ENCODE data around the gene PRR15L.

Gene PRR15L

DNA sequence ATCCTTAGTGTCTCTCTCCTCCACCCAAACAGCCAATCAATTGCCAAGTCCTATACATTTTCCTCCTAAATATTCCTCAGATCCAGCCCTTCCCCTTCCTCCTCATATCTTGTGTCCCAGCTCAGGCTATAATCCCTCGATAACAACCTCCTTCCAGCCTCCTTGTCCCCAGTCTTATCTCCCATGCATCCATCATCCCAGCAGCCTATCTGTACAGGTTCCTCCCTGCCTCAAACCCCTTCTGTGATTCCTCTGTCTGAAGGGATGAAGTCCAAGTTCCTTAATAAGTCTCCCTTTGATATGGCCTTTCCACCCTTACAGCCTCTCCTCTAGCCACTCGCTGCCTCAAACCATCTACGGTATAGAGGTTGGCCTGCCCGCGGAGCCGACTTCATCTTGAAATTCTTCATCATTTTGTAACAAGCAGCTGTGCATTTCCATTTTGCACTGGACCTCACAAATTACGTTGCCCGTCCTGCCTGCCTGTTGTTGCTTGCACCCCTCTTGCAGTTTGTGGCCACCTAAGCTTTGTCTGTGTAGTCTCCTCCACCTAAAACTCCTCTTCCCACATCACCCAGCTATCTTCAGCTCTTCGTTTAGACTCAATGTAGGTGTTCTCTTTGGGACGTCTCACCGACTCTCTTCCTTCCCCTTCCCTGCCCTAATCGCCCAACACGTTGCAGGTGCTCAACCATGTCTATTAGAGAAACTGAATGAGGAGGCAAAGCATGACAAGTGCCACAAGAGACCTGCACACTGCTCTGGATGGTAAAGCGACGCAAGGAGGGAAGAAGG lies 12.4 kb upstream of the PRR15L start:
- FAIRE-seq (no peak), DNase-seq (ENCODE audit: insufficient read length, low spot score) (no peak)
- TF ChIP-seq, protein P1, sequence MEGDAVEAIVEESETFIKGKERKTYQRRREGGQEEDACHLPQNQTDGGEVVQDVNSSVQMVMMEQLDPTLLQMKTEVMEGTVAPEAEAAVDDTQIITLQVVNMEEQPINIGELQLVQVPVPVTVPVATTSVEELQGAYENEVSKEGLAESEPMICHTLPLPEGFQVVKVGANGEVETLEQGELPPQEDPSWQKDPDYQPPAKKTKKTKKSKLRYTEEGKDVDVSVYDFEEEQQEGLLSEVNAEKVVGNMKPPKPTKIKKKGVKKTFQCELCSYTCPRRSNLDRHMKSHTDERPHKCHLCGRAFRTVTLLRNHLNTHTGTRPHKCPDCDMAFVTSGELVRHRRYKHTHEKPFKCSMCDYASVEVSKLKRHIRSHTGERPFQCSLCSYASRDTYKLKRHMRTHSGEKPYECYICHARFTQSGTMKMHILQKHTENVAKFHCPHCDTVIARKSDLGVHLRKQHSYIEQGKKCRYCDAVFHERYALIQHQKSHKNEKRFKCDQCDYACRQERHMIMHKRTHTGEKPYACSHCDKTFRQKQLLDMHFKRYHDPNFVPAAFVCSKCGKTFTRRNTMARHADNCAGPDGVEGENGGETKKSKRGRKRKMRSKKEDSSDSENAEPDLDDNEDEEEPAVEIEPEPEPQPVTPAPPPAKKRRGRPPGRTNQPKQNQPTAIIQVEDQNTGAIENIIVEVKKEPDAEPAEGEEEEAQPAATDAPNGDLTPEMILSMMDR (IDR thresholded peaks at IDR 0.05; ENCODE audit: insufficient read depth, missing control alignments), result no peak

DNA sequence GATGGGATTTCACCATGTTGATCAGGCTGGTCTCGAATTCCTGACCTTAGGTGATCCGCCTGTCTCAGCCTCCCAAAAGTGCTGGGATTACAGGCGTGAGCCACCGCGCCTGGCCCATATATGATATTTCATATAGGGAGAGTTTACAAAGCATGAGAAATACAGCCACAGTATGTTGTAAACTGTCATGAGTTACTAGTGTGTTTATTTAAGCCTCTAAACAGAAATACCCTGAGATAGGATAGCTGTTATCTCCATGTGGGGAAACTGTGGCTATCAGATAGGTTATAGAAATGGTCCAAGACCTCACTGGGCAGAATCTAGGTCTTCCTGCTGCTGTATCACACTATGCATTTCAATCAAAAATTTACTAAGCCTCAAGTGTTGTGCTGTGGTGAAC lies 11.2 kb upstream of the PRR15L start:
- DNase-seq (ENCODE audit: insufficient read length, low spot score), result no peak
- FAIRE-seq, result no peak
- TF ChIP-seq, protein P1 (IDR thresholded peaks at IDR 0.05; ENCODE audit: insufficient read depth, missing control alignments), result no peak

DNA sequence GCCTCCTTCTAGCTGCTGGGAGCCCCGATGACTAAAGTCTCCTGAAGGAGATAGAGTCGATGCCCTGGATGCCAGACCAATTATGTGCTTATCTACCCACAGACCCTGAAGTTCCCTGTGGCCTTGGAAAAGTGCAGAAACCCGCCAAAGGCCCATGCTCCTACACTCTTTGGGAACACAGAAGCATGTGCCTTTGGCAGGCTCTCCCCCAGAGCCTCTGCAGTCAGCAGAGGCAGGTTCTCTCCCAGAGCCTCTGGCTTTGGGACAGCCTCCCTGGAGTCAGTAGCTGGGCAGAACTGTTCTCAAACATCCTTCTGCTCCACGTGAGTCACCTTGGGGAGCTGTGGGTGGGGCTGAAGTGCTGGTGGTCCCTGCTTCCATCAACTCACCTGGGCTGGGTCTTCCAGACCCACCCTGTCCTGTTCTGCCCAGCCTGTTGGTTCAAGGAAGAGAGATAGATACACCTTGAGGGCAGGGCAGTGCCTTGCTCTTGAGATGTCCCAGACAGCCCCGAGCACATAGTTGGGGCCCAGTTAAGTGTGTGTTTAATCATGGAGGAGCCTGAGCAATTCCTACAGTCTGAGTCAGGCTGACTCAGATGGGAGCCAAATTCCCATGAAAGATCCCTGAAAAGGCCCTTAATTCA lies 10.0 kb upstream of the PRR15L start:
- FAIRE-seq (no peak), DNase-seq (ENCODE audit: insufficient read length, low spot score) (no peak)
- TF ChIP-seq, protein P1 (IDR thresholded peaks at IDR 0.05; ENCODE audit: insufficient read depth, missing control alignments), result no peak

DNA sequence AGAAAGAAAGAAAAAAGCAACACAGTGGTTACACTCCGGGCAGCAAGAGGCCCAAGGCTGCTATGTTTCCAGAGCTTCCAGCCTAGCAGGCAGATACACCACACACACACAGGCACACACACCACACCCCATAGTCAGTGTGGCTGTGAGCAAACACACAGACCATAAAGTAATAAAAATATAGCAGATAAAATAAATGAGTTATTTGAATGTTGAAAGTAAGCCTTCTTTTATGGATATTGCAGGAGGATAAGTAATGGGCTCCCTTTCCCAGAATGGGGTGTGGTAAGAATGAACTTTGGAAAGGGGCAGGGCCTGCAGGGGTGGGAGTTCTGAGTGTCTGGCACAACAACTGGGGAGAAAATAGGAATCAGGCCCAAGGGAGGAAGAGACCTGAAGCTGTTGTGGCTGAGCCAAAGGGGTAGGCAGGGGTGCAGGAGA lies 8.4 kb upstream of the PRR15L start:
- no peak for DNase-seq (ENCODE audit: insufficient read length, low spot score)
- FAIRE-seq, result no peak
- TF ChIP-seq, protein P1 (IDR thresholded peaks at IDR 0.05; ENCODE audit: insufficient read depth, missing control alignments), result no peak

DNA sequence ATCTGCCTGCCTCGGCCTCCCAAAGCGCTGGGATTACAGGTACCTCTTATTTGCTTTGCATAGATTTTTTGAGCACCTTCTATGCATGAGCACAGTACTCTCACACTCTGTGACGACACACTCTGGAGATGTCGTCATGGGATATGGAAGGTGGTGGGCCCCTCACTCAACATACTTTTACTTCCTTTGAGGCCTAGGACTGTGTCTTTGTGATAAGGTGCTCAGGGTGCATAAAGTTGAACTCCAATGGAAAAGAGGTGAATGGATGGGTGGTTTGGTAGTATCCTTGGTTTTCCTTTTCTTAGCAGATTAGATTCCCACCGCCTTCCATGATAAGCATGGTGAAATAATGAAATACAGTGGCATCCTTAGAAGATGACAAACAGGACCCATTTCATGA lies 7.2 kb upstream of the PRR15L start:
- FAIRE-seq, result no peak
- TF ChIP-seq, protein P1 (IDR thresholded peaks at IDR 0.05; ENCODE audit: insufficient read depth, missing control alignments), result no peak
- no peak for DNase-seq (ENCODE audit: insufficient read length, low spot score)

DNA sequence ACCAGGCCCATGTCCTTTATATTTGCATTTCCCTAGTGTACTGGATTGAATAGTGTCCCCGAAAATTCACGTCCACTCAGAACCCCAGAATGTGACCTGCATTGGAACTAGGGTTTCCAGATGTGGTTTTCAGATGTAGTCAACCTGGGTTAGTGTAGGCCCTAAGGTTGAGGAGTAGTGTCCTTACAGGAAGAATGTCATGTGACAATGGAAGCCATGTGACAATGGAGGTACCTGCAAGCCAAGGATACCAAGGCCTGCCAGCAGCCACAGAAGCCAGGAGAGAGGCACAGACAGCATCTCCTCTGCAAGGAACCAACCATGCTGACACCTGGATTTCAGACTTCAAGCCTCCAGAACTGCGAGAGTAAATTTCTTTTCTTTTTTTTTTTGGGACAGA lies 5.2 kb upstream of the PRR15L start:
- no peak for FAIRE-seq
- DNase-seq (ENCODE audit: insufficient read length, low spot score), result no peak
- TF ChIP-seq, protein P1 (IDR thresholded peaks at IDR 0.05; ENCODE audit: insufficient read depth, missing control alignments), result no peak

DNA sequence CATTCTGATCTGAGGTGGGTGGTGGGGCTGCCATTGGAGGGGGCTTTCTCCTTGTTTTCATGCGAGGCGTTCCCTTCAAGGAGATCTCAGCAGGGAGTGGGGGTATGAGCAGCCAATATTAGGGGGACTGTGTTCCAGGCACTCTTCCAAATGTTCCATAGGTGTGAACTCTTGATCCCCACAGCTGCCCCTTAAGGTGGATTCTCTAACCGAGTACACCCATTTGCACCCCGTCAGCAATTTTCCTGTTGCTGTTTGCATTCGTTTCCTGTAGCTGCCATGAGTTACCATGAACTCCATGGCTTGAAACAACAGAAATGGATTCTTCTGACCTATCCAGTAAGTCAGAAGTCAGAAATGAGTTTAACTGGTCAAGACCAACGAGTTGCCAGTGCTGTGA lies 3.7 kb upstream of the PRR15L start:
- FAIRE-seq (no peak), DNase-seq (ENCODE audit: insufficient read length, low spot score) (no peak)
- TF ChIP-seq, protein P1 (IDR thresholded peaks at IDR 0.05; ENCODE audit: insufficient read depth, missing control alignments), result no peak

Data from D721Med (cell line).